ENCODE results near the gene KPNB1. TPM values are rescaled to one million over a fixed set of nuclear protein-coding genes. Genes with fewer than 3 reads are reported as not detected.
A peak's percentile ranks its signal among the peaks of the same experiment; 100 is the strongest.

The KPNB1 gene
- total RNA-seq, 1 donor from 2014 or later, result 365 TPM

DNA sequence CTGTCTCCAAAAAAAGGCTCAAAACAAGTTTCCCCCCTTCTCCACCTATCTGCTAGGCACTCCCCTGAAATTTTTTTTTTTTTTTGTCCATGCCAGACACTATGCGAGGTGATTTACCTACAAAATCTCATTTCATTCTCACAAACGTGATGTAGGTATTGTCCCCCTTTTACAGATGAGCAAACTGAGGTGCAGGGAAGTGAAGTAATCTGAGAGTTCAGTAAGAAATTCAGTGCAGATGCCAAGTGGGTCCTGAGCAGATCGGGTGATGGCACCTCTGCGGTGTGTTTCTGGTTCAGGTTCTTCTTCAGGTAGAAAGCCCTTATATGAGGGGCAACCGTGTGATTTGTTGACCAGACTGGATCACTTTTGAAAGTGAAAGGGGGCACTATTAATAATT is 54.0 kb downstream of the KPNB1 start:
- Mint-ChIP-seq H3K27me3 (no peaks in the 10 kb centered on the region), H3K4me3 (peak overlapping the region; percentile 73), H3K9me3 (no peaks in the 10 kb centered on the region), H3K27ac (peak overlapping the region; percentile 65), H3K36me3 (ENCODE audit: low read depth) (no peaks in the 10 kb centered on the region), H3K4me1 (peaks cover 62% of the 10 kb centered on the region)
- DNase-seq (no peak), ATAC-seq (ENCODE audit: low read depth) (no peak)
- TF ChIP-seq, protein P1, sequence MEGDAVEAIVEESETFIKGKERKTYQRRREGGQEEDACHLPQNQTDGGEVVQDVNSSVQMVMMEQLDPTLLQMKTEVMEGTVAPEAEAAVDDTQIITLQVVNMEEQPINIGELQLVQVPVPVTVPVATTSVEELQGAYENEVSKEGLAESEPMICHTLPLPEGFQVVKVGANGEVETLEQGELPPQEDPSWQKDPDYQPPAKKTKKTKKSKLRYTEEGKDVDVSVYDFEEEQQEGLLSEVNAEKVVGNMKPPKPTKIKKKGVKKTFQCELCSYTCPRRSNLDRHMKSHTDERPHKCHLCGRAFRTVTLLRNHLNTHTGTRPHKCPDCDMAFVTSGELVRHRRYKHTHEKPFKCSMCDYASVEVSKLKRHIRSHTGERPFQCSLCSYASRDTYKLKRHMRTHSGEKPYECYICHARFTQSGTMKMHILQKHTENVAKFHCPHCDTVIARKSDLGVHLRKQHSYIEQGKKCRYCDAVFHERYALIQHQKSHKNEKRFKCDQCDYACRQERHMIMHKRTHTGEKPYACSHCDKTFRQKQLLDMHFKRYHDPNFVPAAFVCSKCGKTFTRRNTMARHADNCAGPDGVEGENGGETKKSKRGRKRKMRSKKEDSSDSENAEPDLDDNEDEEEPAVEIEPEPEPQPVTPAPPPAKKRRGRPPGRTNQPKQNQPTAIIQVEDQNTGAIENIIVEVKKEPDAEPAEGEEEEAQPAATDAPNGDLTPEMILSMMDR (IDR thresholded peaks at IDR 0.05), result no peak
- intact Hi-C loops (cut with micrococcal nuclease), result loop anchor here (1.0 kb wide), 1 partner anchor 16 kb away; no protein-coding TSS in a partner anchor
- ChIA-PET CTCF (interaction anchor here (1.2 kb wide), 1 partner anchor 32 kb away, joined by 3 read pairs; no protein-coding TSS in a partner anchor), POLR2A (interaction anchor here (0.7 to 3.7 kb wide), 9 partner anchors 10 to 53 kb away, joined by 3 to 15 read pairs (median 5); partner anchors contain the start of genes TBKBP1 and TBX21)

DNA sequence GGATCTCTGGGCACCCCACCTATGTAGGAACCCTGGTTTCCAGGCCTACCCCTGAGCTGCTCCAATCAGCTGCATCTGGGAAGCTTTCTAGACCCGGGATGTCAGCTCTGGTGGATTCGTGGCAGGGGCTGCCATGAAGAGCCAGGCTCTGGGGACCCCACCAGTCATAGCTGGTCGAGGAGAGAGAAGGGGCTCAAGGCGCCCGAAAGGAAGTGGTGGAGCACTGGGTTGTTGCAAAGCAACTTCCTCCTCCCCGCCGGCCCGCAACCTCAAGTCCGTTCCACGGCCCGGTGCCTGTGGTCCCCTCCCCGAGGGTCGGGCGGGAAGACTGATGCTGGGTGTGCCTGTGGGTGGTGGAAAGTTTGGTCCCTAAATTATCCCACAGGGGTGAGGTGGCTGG is 54.4 kb downstream of the KPNB1 start:
- TF ChIP-seq, protein P1 (IDR thresholded peaks at IDR 0.05), result no peak
- Mint-ChIP-seq H3K36me3 (ENCODE audit: low read depth) (no peaks in the 10 kb centered on the region), H3K27me3 (no peaks in the 10 kb centered on the region), H3K9me3 (no peaks in the 10 kb centered on the region), H3K4me1 (peaks cover 58% of the 10 kb centered on the region), H3K27ac (peak overlapping the region; percentile 65), H3K4me3 (peak overlapping the region; percentile 73)
- peak; percentile 67 for ATAC-seq (ENCODE audit: low read depth)
- peak; percentile 48 for DNase-seq
- intact Hi-C loops (cut with micrococcal nuclease), result loop anchor here (1.0 kb wide), 1 partner anchor 15 kb away; no protein-coding TSS in a partner anchor
- POLR2A ChIA-PET, result interaction anchor here (0.9 to 3.7 kb wide), 8 partner anchors 10 to 54 kb away, joined by 3 to 15 read pairs (median 6); partner anchors contain the start of genes TBKBP1 and TBX21
- CTCF ChIA-PET, result interaction anchor here (0.7 to 1.2 kb wide), 4 partner anchors 9 to 32 kb away, joined by 3 to 5 read pairs (median 3); no protein-coding TSS in a partner anchor

DNA sequence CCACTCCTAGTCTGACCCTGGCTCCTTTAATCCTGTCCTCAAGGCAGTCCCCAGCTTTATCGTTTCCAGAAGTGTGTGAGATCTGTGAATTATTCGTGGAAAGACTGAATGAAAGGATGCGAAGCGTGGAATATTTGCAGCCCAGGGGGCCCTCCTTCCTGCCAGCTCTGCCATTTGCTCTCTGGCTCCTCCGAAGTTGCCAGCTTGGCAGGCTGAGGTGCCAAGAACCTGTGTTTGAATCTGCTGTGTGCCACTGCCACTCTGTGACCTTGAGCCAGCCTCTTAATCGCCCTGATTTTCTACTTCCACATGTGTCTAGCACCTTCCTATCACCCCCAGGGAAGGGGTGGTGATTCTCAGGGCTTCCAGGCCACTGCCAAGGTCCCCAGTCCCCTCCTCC is 55.0 kb downstream of the KPNB1 start:
- no peaks in the 10 kb centered on the region for H3K9me3 Mint-ChIP-seq
- ChIA-PET CTCF (interaction anchor here (0.7 to 1.2 kb wide), 4 partner anchors 9 to 31 kb away, joined by 3 to 5 read pairs (median 3); no protein-coding TSS in a partner anchor), POLR2A (interaction anchor here (0.6 to 3.7 kb wide), 8 partner anchors 11 to 1514 kb away, joined by 3 to 15 read pairs (median 6); partner anchors contain the start of genes TBKBP1 and TBX21)
- peaks cover 58% of the 10 kb centered on the region for H3K4me1 Mint-ChIP-seq
- intact Hi-C loops (cut with micrococcal nuclease), result loop anchor here (1.0 kb wide), 1 partner anchor 15 kb away; no protein-coding TSS in a partner anchor
- no peaks in the 10 kb centered on the region for H3K36me3 Mint-ChIP-seq (ENCODE audit: low read depth)
- no peaks in the 10 kb centered on the region for H3K27me3 Mint-ChIP-seq
- no peak overlapping the region for H3K27ac Mint-ChIP-seq
- TF ChIP-seq, protein P1 (IDR thresholded peaks at IDR 0.05), result no peak
- DNase-seq (no peak), ATAC-seq (ENCODE audit: low read depth) (no peak)
- H3K4me3 Mint-ChIP-seq, result no peak overlapping the region

DNA sequence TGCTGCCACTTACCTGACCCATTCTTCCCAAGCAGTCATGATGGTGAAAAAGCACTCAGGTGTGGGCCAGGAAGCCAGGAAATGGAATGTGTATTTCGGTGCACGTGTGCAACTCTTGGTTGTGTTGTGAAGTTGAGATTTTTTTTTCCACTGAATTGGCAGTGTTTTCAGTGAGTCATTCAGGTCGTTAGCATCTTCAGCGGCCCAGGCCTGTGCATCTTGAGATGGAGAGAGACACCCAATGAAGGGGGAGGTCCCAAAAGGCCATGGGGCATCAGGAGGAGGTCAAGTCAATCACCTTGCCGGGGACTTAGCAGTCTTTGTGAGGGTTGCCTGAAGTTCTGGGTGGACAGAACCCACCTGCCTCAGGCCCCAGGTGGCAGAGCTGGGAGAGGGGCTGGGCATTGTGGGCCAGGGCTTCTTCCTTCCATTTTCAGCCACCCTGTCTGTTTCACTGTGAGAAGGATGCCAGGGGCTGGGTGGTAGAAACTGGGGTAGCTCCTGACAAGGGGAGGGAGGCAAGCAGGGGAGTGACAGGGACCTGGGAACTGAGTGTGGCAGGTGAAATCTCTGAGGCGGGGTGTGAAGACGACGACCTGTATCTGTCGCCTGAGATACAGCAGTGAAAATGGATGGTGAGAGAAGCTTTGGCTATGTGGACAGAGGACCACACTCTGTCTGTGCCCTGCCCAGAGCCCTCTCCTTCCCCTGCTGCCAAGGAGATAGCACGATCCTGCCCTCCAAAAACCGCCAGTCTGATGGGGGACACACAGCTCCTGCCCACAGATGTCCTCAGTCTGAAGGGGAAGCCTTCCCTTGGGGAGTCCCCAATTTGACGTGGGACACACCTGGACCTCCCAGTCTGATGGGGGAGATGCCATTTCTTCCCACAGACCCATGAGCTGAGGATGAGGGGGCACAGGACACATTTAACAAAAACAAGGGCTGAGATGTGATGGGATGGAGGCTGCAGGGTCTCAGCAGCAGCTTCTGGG is 56.1 kb downstream of the KPNB1 start:
- no peaks in the 10 kb centered on the region for H3K9me3 Mint-ChIP-seq
- peak overlapping the region; percentile 43 for H3K27ac Mint-ChIP-seq
- DNase-seq (no peak), ATAC-seq (ENCODE audit: low read depth) (no peak)
- ChIA-PET POLR2A (interaction anchor here (1.0 to 3.7 kb wide), 3 partner anchors 13 to 27 kb away, joined by 5 to 15 read pairs (median 6); partner anchors contain the start of gene TBX21), CTCF (no interaction called here)
- intact Hi-C loops (cut with micrococcal nuclease), result loop anchor here (1.0 kb wide), 1 partner anchor 8 kb away; no protein-coding TSS in a partner anchor
- H3K36me3 Mint-ChIP-seq (ENCODE audit: low read depth), result no peaks in the 10 kb centered on the region
- H3K4me1 Mint-ChIP-seq, result peaks cover 54% of the 10 kb centered on the region
- no peak overlapping the region for H3K4me3 Mint-ChIP-seq
- H3K27me3 Mint-ChIP-seq, result no peaks in the 10 kb centered on the region
- TF ChIP-seq, protein P1 (IDR thresholded peaks at IDR 0.05), result no peak

Data from activated B cell treated with CpG ODN at 0.5 μM for 24 hours (primary cell).